H1 (cell line): ENCODE results near the gene SCAMP2. TPM values are rescaled to one million over a fixed set of nuclear protein-coding genes. Genes with fewer than 3 reads are reported as not detected.
A peak's percentile ranks its signal among the peaks of the same experiment; 100 is the strongest.

Experiments
- ATF3 ChIP-seq: IDR thresholded peaks from 2 replicates; pipeline ENCODE4 v1.6.1; 2011; ENCODE audit warnings: low read depth, mild to moderate bottlenecking, low read length; ENCODE audit not compliant: insufficient read depth
- CTBP2 ChIP-seq: IDR thresholded peaks from 2 replicates; pipeline ENCODE4 v1.7.0; 2011; ENCODE audit warnings: borderline replicate concordance, mild to moderate bottlenecking, moderate library complexity, mixed read lengths, low read length; ENCODE audit not compliant: insufficient read depth, insufficient read length
- CTCF ChIP-seq, 3 experiments: IDR thresholded peaks; 1 replicate in 2 of 3; 2 replicates in 1 of 3; pipeline versions ENCODE4 v1.5.1 to v1.6.1; 2011; ENCODE audit warnings: low read length in 3 of 3, mild to moderate bottlenecking in 3 of 3, inconsistent platforms in 2 of 3, low read depth in 1 of 3, moderate library complexity in 1 of 3; ENCODE audit not compliant: insufficient read depth in 1 of 3; ENCODE audit errors: control extremely low read depth in 1 of 3
- EGR1 ChIP-seq: IDR thresholded peaks from 2 replicates; pipeline ENCODE4 v1.6.1; 2011; ENCODE audit warnings: low read depth, low read length, borderline replicate concordance
- HDAC2 ChIP-seq, 2 experiments: fragments of 300-600 bp in 1 of 2; sonication (generic) in 1 of 2; IDR thresholded peaks; 2 replicates each; pipeline ENCODE4 v1.6.1; 2011 to 2012; ENCODE audit warnings: low read depth in 2 of 2, low read length in 2 of 2, mild to moderate bottlenecking in 2 of 2, moderate library complexity in 2 of 2, borderline replicate concordance in 1 of 2, inconsistent platforms in 1 of 2
- JUND ChIP-seq: IDR thresholded peaks from 2 replicates; pipeline ENCODE4 v1.6.1; 2011; ENCODE audit warnings: mild to moderate bottlenecking, improper control_type of control experiment, low read length
- KDM1A ChIP-seq: fragments of 200-600, 300-600 bp; sonication (generic); IDR thresholded peaks from 2 replicates; pipeline ENCODE4 v1.7.1; 2016; ENCODE audit warnings: mild to moderate bottlenecking, low read length, borderline replicate concordance
- MAFK ChIP-seq: IDR thresholded peaks from 2 replicates; pipeline ENCODE4 v1.6.1; 2012; ENCODE audit warnings: low read depth, mild to moderate bottlenecking, improper control_type of control experiment, low read length
- RNF2 ChIP-seq: fragments of 200-900, 300-1000 bp; sonication (generic); IDR thresholded peaks from 2 replicates; pipeline ENCODE4 v1.7.1; 2016; ENCODE audit warnings: borderline replicate concordance, low read depth, mild to moderate bottlenecking, antibody characterized with exemption, low read length; ENCODE audit not compliant: poor library complexity, severe bottlenecking; ENCODE audit errors: missing control alignments
- SIN3A ChIP-seq, 2 experiments: IDR thresholded peaks in 1 of 2; conservative IDR thresholded peaks in 1 of 2; 2 replicates each; pipeline ENCODE4 v1.6.1; 2011 to 2012; ENCODE audit warnings: low read length in 2 of 2, improper control_type of control experiment in 1 of 2, low read depth in 1 of 2, mild to moderate bottlenecking in 1 of 2
- SUZ12 ChIP-seq: fragments of 200-600 bp; sonication (generic); IDR thresholded peaks from 2 replicates; pipeline ENCODE4 v1.6.1; 2012; ENCODE audit warnings: mild to moderate bottlenecking, inconsistent platforms, low read length, moderate library complexity, mixed read lengths
- polyA plus RNA-seq, 7 experiments: library from polyadenylated mRNA; depleted of rRNA in 3 of 7; stranded (reverse) in 5 of 7; unstranded in 2 of 7; fragments of >200 nt in 5 of 7; fragments of 200-250 nt in 2 of 7; gene quantifications; 1 replicate in 5 of 7; 2 replicates in 1 of 7; 4 replicates in 1 of 7; pipeline versions ENCODE4 v1.2.1 to v1.2.3, GENCODE V29; 2011 to 2013; ENCODE audit warnings: missing spikeins in 2 of 7, mixed read lengths in 2 of 7
- total RNA-seq: library from RNA; stranded (reverse); fragmentation: NEBNext Ultra II Directional; extraction: Animal tissue kit (Norgen Biotek cat#: 25700); gene quantifications from 2 replicates; pipeline ENCODE4 v1.2.1, GENCODE V29; 2021

The SCAMP2 gene
- total and polyA plus RNA-seq, 2 of the 8 experiments (the other 6 are each of a cell fraction or from before 2014, with no cell fraction given): 41.7 to 131 TPM

GRCh38 chr15:74835312-74835823 is 37.8 kb downstream of the SCAMP2 start (continued):
- TF ChIP-seq RNF2 (no peak), CTBP2 (no peak), HDAC2 (IDR thresholded peaks at IDR 0.05; ENCODE audit: borderline replicate concordance in 1 of 2, low read depth in 2 of 2, low read length in 2 of 2) (no peak), JUND (peak; percentile 50; the same call in 1 of the 2 replicates), SIN3A (conservative IDR thresholded peaks at IDR 0.05 in 1 of 2, IDR thresholded peaks at IDR 0.05 in 1 of 2; ENCODE audit: low read depth in 1 of 2, low read length in 2 of 2) (0 out of 4 replicates have a peak, but pooled peaks of 1 of the 2 experiments have one; percentile 33), EGR1 (peak; percentile 18; the same call in 1 of the 2 replicates), CTCF (IDR thresholded peaks at IDR 0.05; ENCODE audit: control extremely low read depth in 1 of 3, insufficient read depth in 1 of 3, low read depth in 1 of 3, low read length in 3 of 3) (peak; percentile 73 to 98 (median 97)), SUZ12 (no peak), KDM1A (no peak), MAFK (peak; percentile 58; the same call in 1 of the 2 replicates), ATF3 (peak; percentile 76)
